ENCODE results near the gene ADARB2.

DNA sequence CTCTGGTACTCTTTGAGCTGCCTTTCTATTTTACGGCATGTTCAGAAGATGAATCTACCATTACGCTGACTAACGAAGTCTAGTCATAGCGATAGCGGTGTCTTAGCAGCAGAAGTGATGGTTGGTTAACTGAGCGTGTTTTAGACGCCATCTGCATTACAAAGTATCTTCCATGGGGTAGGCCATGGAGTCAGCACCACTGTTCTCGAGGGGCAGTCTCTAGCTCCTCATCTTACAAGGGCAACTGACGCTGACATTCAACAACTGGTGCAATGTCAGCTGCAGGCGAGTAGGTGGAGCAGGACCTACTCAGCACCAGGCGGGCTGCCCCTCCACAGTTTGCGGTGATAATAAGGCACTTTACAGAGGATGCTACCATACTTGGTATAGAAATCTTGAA is 88.7 kb downstream of the ADARB2 start:
- TF ChIP-seq, protein P1, sequence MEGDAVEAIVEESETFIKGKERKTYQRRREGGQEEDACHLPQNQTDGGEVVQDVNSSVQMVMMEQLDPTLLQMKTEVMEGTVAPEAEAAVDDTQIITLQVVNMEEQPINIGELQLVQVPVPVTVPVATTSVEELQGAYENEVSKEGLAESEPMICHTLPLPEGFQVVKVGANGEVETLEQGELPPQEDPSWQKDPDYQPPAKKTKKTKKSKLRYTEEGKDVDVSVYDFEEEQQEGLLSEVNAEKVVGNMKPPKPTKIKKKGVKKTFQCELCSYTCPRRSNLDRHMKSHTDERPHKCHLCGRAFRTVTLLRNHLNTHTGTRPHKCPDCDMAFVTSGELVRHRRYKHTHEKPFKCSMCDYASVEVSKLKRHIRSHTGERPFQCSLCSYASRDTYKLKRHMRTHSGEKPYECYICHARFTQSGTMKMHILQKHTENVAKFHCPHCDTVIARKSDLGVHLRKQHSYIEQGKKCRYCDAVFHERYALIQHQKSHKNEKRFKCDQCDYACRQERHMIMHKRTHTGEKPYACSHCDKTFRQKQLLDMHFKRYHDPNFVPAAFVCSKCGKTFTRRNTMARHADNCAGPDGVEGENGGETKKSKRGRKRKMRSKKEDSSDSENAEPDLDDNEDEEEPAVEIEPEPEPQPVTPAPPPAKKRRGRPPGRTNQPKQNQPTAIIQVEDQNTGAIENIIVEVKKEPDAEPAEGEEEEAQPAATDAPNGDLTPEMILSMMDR (IDR thresholded peaks at IDR 0.05) = no peak
- TF ChIP-seq POLR2AphosphoS5 (IDR thresholded peaks at IDR 0.05) (no peak), POLR2A (IDR thresholded peaks at IDR 0.05; ENCODE audit: low read depth) (no peak)

Data from esophagus muscularis mucosa (tissue), 3 donors.